GM23338 (cell line): ENCODE results near the gene GIMAP1.

ENCODE experiments used
- EZH2 ChIP-seq: fragments of 200-600 bp; sonication (generic); IDR thresholded peaks from one replicate; pipeline ENCODE4 v1.8.0; 2017; ENCODE audit warnings: antibody characterized with exemption, mild to moderate bottlenecking, low read depth; ENCODE audit not compliant: unreplicated experiment
- JUNB ChIP-seq: IDR thresholded peaks from one replicate; pipeline ENCODE4 v1.6.1; 2016; ENCODE audit warnings: antibody characterized with exemption; ENCODE audit not compliant: unreplicated experiment
- POLR2AphosphoS5 ChIP-seq: IDR thresholded peaks from 2 replicates; pipeline ENCODE4 v1.6.1; 2016; ENCODE audit warnings: antibody characterized with exemption, low read depth
- TF ChIP-seq, protein P1 (sequence below), 2 experiments: fragments of 200-600 bp in 1 of 2; sonication (generic) in 1 of 2; conservative IDR thresholded peaks; 2 replicates each; pipeline versions ENCODE4 v1.5.1 to v1.6.1; 2016 to 2017; ENCODE audit warnings: antibody characterized with exemption in 2 of 2, low read depth in 2 of 2, mild to moderate bottlenecking in 2 of 2, moderate library complexity in 1 of 2
- TF ChIP-seq, protein P2 (sequence below): IDR thresholded peaks from one replicate; pipeline ENCODE4 v1.6.1; 2018; ENCODE audit warnings: antibody characterized with exemption; ENCODE audit not compliant: unreplicated experiment

DNA sequence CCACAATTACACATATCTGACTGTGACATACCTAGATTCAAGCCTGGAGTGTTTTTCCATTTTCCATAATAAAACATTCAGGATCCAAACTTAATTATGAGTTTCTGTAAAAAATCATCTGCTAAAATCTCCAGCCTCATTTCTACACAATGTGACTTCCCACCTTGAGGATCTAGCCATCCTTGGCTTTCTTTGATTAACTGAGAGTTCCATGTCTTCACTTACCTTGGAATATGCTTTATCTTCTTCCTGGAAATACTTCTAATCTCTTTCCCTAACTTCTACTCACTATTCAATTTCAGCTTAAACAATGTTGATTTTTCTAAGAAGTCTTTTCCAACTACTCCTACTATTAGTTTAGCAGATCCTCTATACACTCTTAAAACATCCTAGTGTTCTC lies 47.4 kb upstream of the GIMAP1 start:
- TF ChIP-seq POLR2AphosphoS5 (no peak), EZH2 (no peak), JUNB (no peak)
- TF ChIP-seq, protein P1, sequence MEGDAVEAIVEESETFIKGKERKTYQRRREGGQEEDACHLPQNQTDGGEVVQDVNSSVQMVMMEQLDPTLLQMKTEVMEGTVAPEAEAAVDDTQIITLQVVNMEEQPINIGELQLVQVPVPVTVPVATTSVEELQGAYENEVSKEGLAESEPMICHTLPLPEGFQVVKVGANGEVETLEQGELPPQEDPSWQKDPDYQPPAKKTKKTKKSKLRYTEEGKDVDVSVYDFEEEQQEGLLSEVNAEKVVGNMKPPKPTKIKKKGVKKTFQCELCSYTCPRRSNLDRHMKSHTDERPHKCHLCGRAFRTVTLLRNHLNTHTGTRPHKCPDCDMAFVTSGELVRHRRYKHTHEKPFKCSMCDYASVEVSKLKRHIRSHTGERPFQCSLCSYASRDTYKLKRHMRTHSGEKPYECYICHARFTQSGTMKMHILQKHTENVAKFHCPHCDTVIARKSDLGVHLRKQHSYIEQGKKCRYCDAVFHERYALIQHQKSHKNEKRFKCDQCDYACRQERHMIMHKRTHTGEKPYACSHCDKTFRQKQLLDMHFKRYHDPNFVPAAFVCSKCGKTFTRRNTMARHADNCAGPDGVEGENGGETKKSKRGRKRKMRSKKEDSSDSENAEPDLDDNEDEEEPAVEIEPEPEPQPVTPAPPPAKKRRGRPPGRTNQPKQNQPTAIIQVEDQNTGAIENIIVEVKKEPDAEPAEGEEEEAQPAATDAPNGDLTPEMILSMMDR (conservative IDR thresholded peaks at IDR 0.05; ENCODE audit: low read depth in 2 of 2): no peak
- TF ChIP-seq, protein P2, sequence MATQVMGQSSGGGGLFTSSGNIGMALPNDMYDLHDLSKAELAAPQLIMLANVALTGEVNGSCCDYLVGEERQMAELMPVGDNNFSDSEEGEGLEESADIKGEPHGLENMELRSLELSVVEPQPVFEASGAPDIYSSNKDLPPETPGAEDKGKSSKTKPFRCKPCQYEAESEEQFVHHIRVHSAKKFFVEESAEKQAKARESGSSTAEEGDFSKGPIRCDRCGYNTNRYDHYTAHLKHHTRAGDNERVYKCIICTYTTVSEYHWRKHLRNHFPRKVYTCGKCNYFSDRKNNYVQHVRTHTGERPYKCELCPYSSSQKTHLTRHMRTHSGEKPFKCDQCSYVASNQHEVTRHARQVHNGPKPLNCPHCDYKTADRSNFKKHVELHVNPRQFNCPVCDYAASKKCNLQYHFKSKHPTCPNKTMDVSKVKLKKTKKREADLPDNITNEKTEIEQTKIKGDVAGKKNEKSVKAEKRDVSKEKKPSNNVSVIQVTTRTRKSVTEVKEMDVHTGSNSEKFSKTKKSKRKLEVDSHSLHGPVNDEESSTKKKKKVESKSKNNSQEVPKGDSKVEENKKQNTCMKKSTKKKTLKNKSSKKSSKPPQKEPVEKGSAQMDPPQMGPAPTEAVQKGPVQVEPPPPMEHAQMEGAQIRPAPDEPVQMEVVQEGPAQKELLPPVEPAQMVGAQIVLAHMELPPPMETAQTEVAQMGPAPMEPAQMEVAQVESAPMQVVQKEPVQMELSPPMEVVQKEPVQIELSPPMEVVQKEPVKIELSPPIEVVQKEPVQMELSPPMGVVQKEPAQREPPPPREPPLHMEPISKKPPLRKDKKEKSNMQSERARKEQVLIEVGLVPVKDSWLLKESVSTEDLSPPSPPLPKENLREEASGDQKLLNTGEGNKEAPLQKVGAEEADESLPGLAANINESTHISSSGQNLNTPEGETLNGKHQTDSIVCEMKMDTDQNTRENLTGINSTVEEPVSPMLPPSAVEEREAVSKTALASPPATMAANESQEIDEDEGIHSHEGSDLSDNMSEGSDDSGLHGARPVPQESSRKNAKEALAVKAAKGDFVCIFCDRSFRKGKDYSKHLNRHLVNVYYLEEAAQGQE: no peak
